ENCODE data around the gene VIPR2.
"Not testable (repeated sequence)": the region's sequence is repeated elsewhere in the genome, so short reads cannot be mapped to it uniquely, and the experiment has no call there.

Gene VIPR2

GRCh38 chr7:159008417-159008816 is 136.2 kb downstream of the VIPR2 start:
- DNase-seq (ENCODE audit: low read depth), result no peak

- no peak for DNase-seq (ENCODE audit: low read depth)
Observed at GRCh38 chr7:159007996-159008389, 136.7 kb downstream of the VIPR2 start.

- no peak for DNase-seq (ENCODE audit: low read depth)
Observed at GRCh38 chr7:159007364-159007995, 137.2 kb downstream of the VIPR2 start.

GRCh38 chr7:159006610-159007130 is 138.0 kb downstream of the VIPR2 start:
- no peak for DNase-seq (ENCODE audit: low read depth)

- not testable (repeated sequence) for DNase-seq (ENCODE audit: low read depth)
Observed at GRCh38 chr7:159006022-159006609, 138.6 kb downstream of the VIPR2 start.

- DNase-seq (ENCODE audit: low read depth), result no peak
Observed at GRCh38 chr7:159005618-159006017, 139.0 kb downstream of the VIPR2 start.

GRCh38 chr7:159004411-159004810 is 140.3 kb downstream of the VIPR2 start:
- DNase-seq (ENCODE audit: low read depth), result no peak

GRCh38 chr7:159001811-159002210 is 142.9 kb downstream of the VIPR2 start:
- DNase-seq (ENCODE audit: low read depth), result no peak

- DNase-seq (ENCODE audit: low read depth), result no peak
Observed at GRCh38 chr7:159000859-159001435, 143.7 kb downstream of the VIPR2 start.

- DNase-seq (ENCODE audit: low read depth), result no peak
Observed at GRCh38 chr7:159000070-159000469, 144.6 kb downstream of the VIPR2 start.

- no peak for DNase-seq (ENCODE audit: low read depth)
Observed at GRCh38 chr7:158999496-158999895, 145.2 kb downstream of the VIPR2 start.

GRCh38 chr7:158998261-158998660 is 146.4 kb downstream of the VIPR2 start:
- not testable (repeated sequence) for DNase-seq (ENCODE audit: low read depth)

- DNase-seq (ENCODE audit: low read depth), result no peak
Observed at GRCh38 chr7:158997471-158997870, 147.2 kb downstream of the VIPR2 start.

- DNase-seq (ENCODE audit: low read depth), result no peak
Observed at GRCh38 chr7:158997110-158997453, 147.6 kb downstream of the VIPR2 start.

GRCh38 chr7:158996214-158997109 is 148.2 kb downstream of the VIPR2 start:
- no peak for DNase-seq (ENCODE audit: low read depth)

- no peak for DNase-seq (ENCODE audit: low read depth)
Observed at GRCh38 chr7:158995514-158995913, 149.2 kb downstream of the VIPR2 start.

GRCh38 chr7:158994687-158995086 is 150.0 kb downstream of the VIPR2 start:
- DNase-seq (ENCODE audit: low read depth), result no peak

GRCh38 chr7:158993591-158993990 is 151.1 kb downstream of the VIPR2 start:
- DNase-seq (ENCODE audit: low read depth), result no peak

GRCh38 chr7:158992759-158993158 is 151.9 kb downstream of the VIPR2 start:
- no peak for DNase-seq (ENCODE audit: low read depth)

GRCh38 chr7:158991824-158992621 is 152.6 kb downstream of the VIPR2 start:
- DNase-seq (ENCODE audit: low read depth), result no peak

GRCh38 chr7:158988996-158989395 is 155.7 kb downstream of the VIPR2 start:
- DNase-seq (ENCODE audit: low read depth), result no peak
